ENCODE results near the gene EVI5. TPM values are rescaled to one million over a fixed set of nuclear protein-coding genes. Genes with fewer than 3 reads are reported as not detected.

EVI5 gene
- total and polyA plus RNA-seq, 11 donors = 3.5 to 34.6 (median 23.5) TPM

DNA sequence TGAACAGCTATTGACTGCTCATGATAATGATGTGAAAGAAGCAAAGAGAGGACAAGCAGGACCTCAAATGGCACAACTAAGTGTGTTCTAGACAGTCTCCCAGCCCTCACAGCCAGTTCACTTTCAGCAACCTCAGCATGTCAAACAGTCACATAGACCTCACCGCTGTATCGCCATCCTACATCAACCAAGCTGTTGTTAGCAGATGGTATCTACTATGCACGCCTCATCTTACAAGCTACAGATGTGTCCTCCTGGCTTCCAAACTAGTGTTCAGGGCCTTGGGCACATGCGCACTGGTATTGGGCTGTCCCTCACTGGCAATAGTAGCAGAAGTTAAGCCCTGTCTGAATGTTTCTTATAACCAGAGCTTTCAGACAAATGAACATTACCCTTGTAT lies 28.4 kb downstream of the EVI5 start:
- ATAC-seq (peak in 2 of 4 donors; percentile 3 to 19), DNase-seq (no peak)
- Histone ChIP-seq H3K9me3 (peaks cover 0 to 9% (median 0%) of the 10 kb centered on the region in 12 donors), H3K27me3 (no peaks in the 10 kb centered on the region), H3K4me3 (peak overlapping the region in 1 of 12 donors; percentile 32), H3K4me1 (peaks cover 0 to 32% (median 14%) of the 10 kb centered on the region in 12 donors), H3K27ac (peak overlapping the region; percentile 6 to 86 (median 76)), H3K36me3 (no peaks in the 10 kb centered on the region)
- TF ChIP-seq CTCF (IDR thresholded peaks at IDR 0.05) = no peak
- TF ChIP-seq POLR2A (IDR thresholded peaks at IDR 0.05) = no peak
- intact Hi-C loops (cut with DNase I) = loop anchor here in 3 of 10 donors (2.0 to 10.0 kb wide), 3 partner anchors 28 to 58 kb away; partner anchors contain the start of gene EVI5 (in 1 of the 3)
- WGBS, 4 donors = 89 to 95% (median 94%) methylated on average over 4 of the region's 4 CpGs

DNA sequence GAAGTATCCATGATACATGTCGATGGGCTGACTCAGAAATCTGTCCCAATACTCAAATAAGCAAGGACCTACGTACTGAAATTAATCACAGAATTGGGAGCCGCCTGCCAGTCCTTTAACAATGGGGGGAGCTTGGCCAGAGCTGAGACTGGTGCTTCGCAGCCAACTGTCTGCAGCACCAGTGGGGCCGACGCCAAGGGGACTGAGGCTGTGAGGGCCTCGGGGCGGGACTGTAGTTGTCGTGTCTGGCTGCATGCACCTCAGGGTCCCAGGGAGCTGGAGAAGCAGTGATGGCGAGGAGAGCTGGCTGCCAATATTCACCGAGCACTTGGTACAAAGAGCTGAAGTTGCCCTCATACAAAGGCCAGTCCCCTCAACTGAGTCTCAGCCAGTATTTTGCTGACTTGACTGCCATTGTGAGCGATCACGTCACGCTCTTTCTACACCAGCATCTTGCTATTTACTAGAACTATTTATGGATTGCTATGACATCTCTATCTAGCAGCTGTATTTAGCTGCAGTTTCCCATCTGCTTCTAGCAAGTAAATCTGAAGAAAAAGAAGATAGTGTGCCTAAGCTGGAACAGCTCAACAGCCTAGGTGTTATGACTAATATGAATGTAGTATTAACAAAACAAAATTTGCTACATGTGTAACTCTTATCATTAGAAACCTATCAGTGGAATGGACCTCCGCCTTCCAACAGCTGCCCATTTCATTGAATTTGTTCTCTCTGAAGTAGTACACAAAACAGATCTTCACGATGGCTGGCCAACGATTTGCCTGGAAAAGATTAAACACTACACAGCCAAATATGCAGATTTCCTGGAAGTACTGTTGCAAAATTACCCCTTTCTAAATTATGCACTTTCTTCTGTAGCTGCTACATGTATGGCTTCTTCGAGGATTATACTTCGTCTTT lies 29.1 kb downstream of the EVI5 start:
- 46 to 53% (median 49%) methylated on average over 19 of the region's 19 CpGs for WGBS, 4 donors
- Histone ChIP-seq H3K36me3 (no peaks in the 10 kb centered on the region), H3K9me3 (peaks cover 0 to 9% (median 0%) of the 10 kb centered on the region in 12 donors), H3K4me3 (peak overlapping the region in 10 of 12 donors; percentile 2 to 42 (median 26)), H3K4me1 (peaks cover 0 to 32% (median 14%) of the 10 kb centered on the region in 12 donors), H3K27me3 (no peaks in the 10 kb centered on the region), H3K27ac (peak overlapping the region; percentile 64 to 86 (median 76))
- DNase-seq (peak; percentile 69 to 89 (median 82)), ATAC-seq (peak; percentile 88 to 95 (median 90))
- intact Hi-C loops (cut with DNase I) = loop anchor here in 4 of 10 donors (2.0 to 10.0 kb wide), 4 partner anchors 29 to 63 kb away; partner anchors contain the start of gene EVI5 (in 1 of the 4)
- TF ChIP-seq CTCF (IDR thresholded peaks at IDR 0.05) (no peak), POLR2A (IDR thresholded peaks at IDR 0.05) (no peak)

- intact Hi-C loops (cut with DNase I) = loop anchor here in 4 of 10 donors (2.0 to 10.0 kb wide), 4 partner anchors 50 to 64 kb away; no protein-coding TSS in a partner anchor
- 95 to 100% (median 98%) methylated on average over 1 of the region's 1 CpG for WGBS, 4 donors
- Histone ChIP-seq H3K9me3 (peaks cover 0 to 9% (median 0%) of the 10 kb centered on the region in 12 donors), H3K27ac (peak overlapping the region in 4 of 12 donors; percentile 18 to 80 (median 70)), H3K27me3 (no peaks in the 10 kb centered on the region), H3K36me3 (no peaks in the 10 kb centered on the region), H3K4me3 (no peak overlapping the region), H3K4me1 (peaks cover 0 to 32% (median 15%) of the 10 kb centered on the region in 12 donors)
- no peak for ATAC-seq
- no peak for DNase-seq
- TF ChIP-seq CTCF (IDR thresholded peaks at IDR 0.05) (no peak), POLR2A (IDR thresholded peaks at IDR 0.05) (no peak)
Measured at GRCh38 chr1:92754719-92755050, 30.2 kb downstream of the EVI5 start.
